Colonic mucosa (tissue), 4 donors: Measurements from ENCODE around the gene CES3. TPM values are rescaled to one million over a fixed set of nuclear protein-coding genes. Genes with fewer than 3 reads are reported as not detected.

ENCODE experiments used
- DNase-seq: peaks from one replicate; pipeline ENCODE4 v3.0.0-alpha.2; 2020
- H3K27ac ChIP-seq: fragments of 200-600 bp; one replicate; pipeline ENCODE4 v1.8.0; 2021
- H3K27me3 ChIP-seq: fragments of 200-600 bp; one replicate; pipeline ENCODE4 v1.8.0; 2021
- H3K36me3 ChIP-seq: fragments of 200-600 bp; one replicate; pipeline ENCODE4 v1.8.0; 2021
- H3K4me1 ChIP-seq: fragments of 200-600 bp; one replicate; pipeline ENCODE4 v1.8.0; 2021; ENCODE audit warnings: mild to moderate bottlenecking
- H3K4me3 ChIP-seq: fragments of 200-600 bp; one replicate; pipeline ENCODE4 v1.8.0; 2021
- H3K9ac ChIP-seq, 2 donors: one replicate each; pipeline ENCODE4 v1.7.0; 2013; ENCODE audit warnings: control low read depth in 2 of 2, low read depth in 2 of 2, low read length in 2 of 2
- H3K9me3 ChIP-seq: fragments of 200-600 bp; one replicate; pipeline ENCODE4 v1.8.0; 2021
- CTCF ChIP-seq: fragments of 200-600 bp; IDR thresholded peaks from one replicate; pipeline ENCODE4 v1.8.0; 2022; ENCODE audit warnings: antibody characterized with exemption, mild to moderate bottlenecking
- intact Hi-C: fragments of 100-400 bp; cut with DNase I; formaldehyde crosslinking; loops from one replicate; pipeline ENCODE4 v1.14.1; 2022
- total RNA-seq, 2 donors: library from RNA; stranded (reverse); fragmentation: NEBNext Ultra II Directional in 1 of 2; extraction: Animal tissue kit (Norgen Biotek cat#: 25700) in 1 of 2; gene quantifications; one replicate each; pipeline ENCODE4 v1.2.1, GENCODE V29; 2021
- donor health status: healthy.
- donor health status: DM: no; HTN: no; CAD: no.
- donor health status: DM: no; HTN: no; CAD: no.

Gene CES3
- 100 to 1,000 TPM; 136 to 169 TPM for total RNA-seq

- Histone ChIP-seq H3K4me1 (peaks cover 4% of the 10 kb centered on the region), H3K27ac (peak within 1 kb of the TSS; percentile 85), H3K4me3 (peak within 1 kb of the TSS; percentile 27), H3K36me3 (no peaks in the 10 kb centered on the region), H3K9ac (peak within 1 kb of the TSS; percentile 15 to 96), H3K27me3 (no peaks in the 10 kb centered on the region), H3K9me3 (no peaks in the 10 kb centered on the region)
- DNase-seq: peak; percentile 90
- peak; percentile 77 for TF ChIP-seq CTCF
- intact Hi-C loops: no loop called here
Observed at GRCh38 chr16:66961065-66961744, at the start of gene CES3. TSS of gene CES3 (plus strand) at chr16:66961266. CDS start at chr16:66961308, 42 bp downstream.

- Histone ChIP-seq H3K4me3 (no peak overlapping the region), H3K36me3 (no peaks in the 10 kb centered on the region), H3K9me3 (no peaks in the 10 kb centered on the region), H3K4me1 (no peaks in the 10 kb centered on the region), H3K27me3 (no peaks in the 10 kb centered on the region), H3K27ac (no peak overlapping the region), H3K9ac (no peak overlapping the region)
- TF ChIP-seq CTCF: no peak
- intact Hi-C loops: no loop called here
- no peak for DNase-seq
Observed at GRCh38 chr16:66911801-66912200, 49.3 kb upstream of the CES3 start.

- intact Hi-C loops: no loop called here
- H3K9ac ChIP-seq: no peak overlapping the region
- no peaks in the 10 kb centered on the region for H3K4me1 ChIP-seq
- H3K4me3 ChIP-seq: no peak overlapping the region
- DNase-seq: no peak
- no peaks in the 10 kb centered on the region for H3K36me3 ChIP-seq
- TF ChIP-seq CTCF: no peak
- H3K9me3 ChIP-seq: no peaks in the 10 kb centered on the region
- no peak overlapping the region for H3K27ac ChIP-seq
- no peaks in the 10 kb centered on the region for H3K27me3 ChIP-seq
Observed at GRCh38 chr16:66913081-66913480, 48.0 kb upstream of the CES3 start.

- intact Hi-C loops: no loop called here
- no peaks in the 10 kb centered on the region for H3K36me3 ChIP-seq
- H3K9ac ChIP-seq: no peak overlapping the region
- no peak for TF ChIP-seq CTCF
- H3K4me3 ChIP-seq: no peak overlapping the region
- no peaks in the 10 kb centered on the region for H3K9me3 ChIP-seq
- no peaks in the 10 kb centered on the region for H3K4me1 ChIP-seq
- no peak for DNase-seq
- no peak overlapping the region for H3K27ac ChIP-seq
- H3K27me3 ChIP-seq: no peaks in the 10 kb centered on the region
Observed at GRCh38 chr16:66913711-66914110, 47.4 kb upstream of the CES3 start.

GRCh38 chr16:66914541-66914940 is 46.5 kb upstream of the CES3 start:
- no peaks in the 10 kb centered on the region for H3K27me3 ChIP-seq
- DNase-seq: no peak
- no peaks in the 10 kb centered on the region for H3K4me1 ChIP-seq
- H3K9me3 ChIP-seq: no peaks in the 10 kb centered on the region
- no peak for TF ChIP-seq CTCF
- H3K36me3 ChIP-seq: no peaks in the 10 kb centered on the region
- intact Hi-C loops: no loop called here
- H3K27ac ChIP-seq: no peak overlapping the region
- no peak overlapping the region for H3K4me3 ChIP-seq
- H3K9ac ChIP-seq: no peak overlapping the region
